Fibroblast of lung (primary cell): ENCODE results near the gene KHDC3L. TPM values are rescaled to one million over a fixed set of nuclear protein-coding genes. Genes with fewer than 3 reads are reported as not detected.

Experiments
- DNase-seq, 2 donors: peaks; one replicate each; pipeline versions ENCODE4 v3.0.0 to v3.0.0-alpha.2; 2010; ENCODE audit warnings: low read depth in 2 of 2
- H2AFZ ChIP-seq: 2 replicates; pipeline ENCODE4 v1.5.1; 2012; ENCODE audit warnings: low read length, control low read depth, inconsistent platforms
- H3K27ac ChIP-seq: 2 replicates; pipeline ENCODE4 v1.5.1; 2011; ENCODE audit warnings: low read length, control low read depth; ENCODE audit not compliant: insufficient read depth
- H3K27me3 ChIP-seq: 2 replicates; pipeline ENCODE4 v1.5.1; 2011; ENCODE audit warnings: mild to moderate bottlenecking, low read length; ENCODE audit not compliant: control insufficient read depth, insufficient read depth
- H3K36me3 ChIP-seq: 2 replicates; pipeline ENCODE4 v1.5.1; 2011; ENCODE audit warnings: low read length; ENCODE audit not compliant: control insufficient read depth, insufficient read depth
- H3K4me1 ChIP-seq: 2 replicates; pipeline ENCODE4 v1.5.1; 2011; ENCODE audit warnings: low read length; ENCODE audit not compliant: control insufficient read depth, insufficient read depth; ENCODE audit errors: extremely low read depth
- H3K4me2 ChIP-seq: 2 replicates; pipeline ENCODE4 v1.5.1; 2011; ENCODE audit warnings: low read length, control low read depth; ENCODE audit not compliant: insufficient read depth; ENCODE audit errors: extremely low read depth
- H3K4me3 ChIP-seq, 4 experiments: fragments of 200-600 bp in 1 of 4; sonication (generic) in 1 of 4; replicated peaks in 1 of 4; 2 replicates each; pipeline ENCODE4 v1.5.1; 2011 to 2016; ENCODE audit warnings: low read length in 4 of 4, low read depth in 3 of 4, mild to moderate bottlenecking in 3 of 4, control low read depth in 2 of 4, inconsistent platforms in 1 of 4, mixed read lengths in 1 of 4; ENCODE audit not compliant: insufficient read depth in 1 of 4; ENCODE audit errors: control extremely low read depth in 1 of 4
- H3K79me2 ChIP-seq: 2 replicates; pipeline ENCODE4 v1.5.1; 2012; ENCODE audit warnings: mild to moderate bottlenecking, low read length, inconsistent platforms; ENCODE audit not compliant: control insufficient read depth, insufficient read depth
- H3K9ac ChIP-seq: 2 replicates; pipeline ENCODE4 v1.5.1; 2011; ENCODE audit warnings: mild to moderate bottlenecking, low read length, control low read depth; ENCODE audit not compliant: insufficient read depth
- H3K9me3 ChIP-seq: 2 replicates; pipeline ENCODE4 v1.5.1; 2012; ENCODE audit warnings: low read depth, low read length; ENCODE audit not compliant: control insufficient read depth, insufficient read depth
- H4K20me1 ChIP-seq: 2 replicates; pipeline ENCODE4 v1.5.1; 2011; ENCODE audit warnings: low read length; ENCODE audit not compliant: control insufficient read depth, insufficient read depth; ENCODE audit errors: extremely low read depth
- EZH2 ChIP-seq: IDR thresholded peaks from 2 replicates; pipeline ENCODE4 v1.5.1; 2012; ENCODE audit warnings: low read length, control low read depth, mild to moderate bottlenecking; ENCODE audit errors: missing control alignments
- polyA minus RNA-seq: library from RNA; depleted of rRNA, polyadenylated mRNA; stranded (reverse); fragments of >200 nt; gene quantifications from 2 replicates; pipeline ENCODE4 v1.2.3, GENCODE V29; 2011; ENCODE audit warnings: low replicate concordance
- polyA plus RNA-seq, 2 donors: library from polyadenylated mRNA; depleted of rRNA in 1 of 2; stranded (reverse) in 1 of 2; unstranded in 1 of 2; fragments of >200 nt; gene quantifications; 2 replicates each; pipeline ENCODE4 v1.2.1, GENCODE V29; 2011 to 2012; ENCODE audit warnings: missing spikeins in 1 of 2
- total RNA-seq: library from RNA; depleted of rRNA; stranded (reverse); fragments of >200 nt; gene quantifications from 2 replicates; pipeline ENCODE4 v1.2.1, GENCODE V29; 2014
- TF ChIP-seq, protein P1 (sequence below), 2 donors: IDR thresholded peaks in 1 of 2; conservative IDR thresholded peaks in 1 of 2; 1 replicate in 1 of 2; 2 replicates in 1 of 2; pipeline ENCODE4 v1.5.1; 2011 to 2012; ENCODE audit warnings: low read length in 2 of 2, control low read depth in 1 of 2, inconsistent platforms in 1 of 2, low read depth in 1 of 2, mild to moderate bottlenecking in 1 of 2

KHDC3L gene, protein sequence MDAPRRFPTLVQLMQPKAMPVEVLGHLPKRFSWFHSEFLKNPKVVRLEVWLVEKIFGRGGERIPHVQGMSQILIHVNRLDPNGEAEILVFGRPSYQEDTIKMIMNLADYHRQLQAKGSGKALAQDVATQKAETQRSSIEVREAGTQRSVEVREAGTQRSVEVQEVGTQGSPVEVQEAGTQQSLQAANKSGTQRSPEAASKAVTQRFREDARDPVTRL
- total RNA-seq: not detected in 2 replicates
- polyA plus RNA-seq: not detected in 2 replicates
- not detected in 2 replicates for polyA plus RNA-seq (2012)
- polyA minus RNA-seq: not detected in 2 replicates

DNA sequence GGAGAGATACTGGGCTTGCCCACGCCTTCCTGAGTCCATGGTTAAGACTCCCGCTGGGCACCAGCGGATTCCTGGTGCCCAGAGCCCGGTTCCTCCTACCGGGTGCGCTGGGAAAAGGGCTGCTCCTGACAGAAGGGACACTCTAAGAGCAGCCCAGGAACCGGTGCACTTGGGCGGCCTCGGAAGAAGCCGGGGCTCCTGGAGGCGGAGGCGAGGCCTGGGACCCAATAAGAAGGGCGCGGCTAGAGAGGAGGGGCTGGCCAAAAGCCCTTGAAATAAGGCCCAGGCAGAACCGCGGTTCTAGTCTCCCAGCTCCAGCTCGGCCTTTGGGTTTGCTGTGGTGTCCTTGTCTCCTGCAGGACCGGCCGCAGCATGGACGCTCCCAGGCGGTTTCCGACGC lies at the start of gene KHDC3L:
Gene KHDC3L (plus strand): TSS at position 301 of the 400 bp plus-strand sequence. CDS start 72 bp downstream, at position 373.
- H3K9ac ChIP-seq: no peak within 1 kb of the TSS
- no peak within 1 kb of the TSS for H2AFZ ChIP-seq
- no peaks in the 10 kb centered on the region for H3K27me3 ChIP-seq
- no peak within 1 kb of the TSS for H3K27ac ChIP-seq
- no peaks in the 10 kb centered on the region for H3K4me1 ChIP-seq
- no peak within 1 kb of the TSS for H3K4me3 ChIP-seq
- TF ChIP-seq EZH2: no peak
- TF ChIP-seq, protein P1, sequence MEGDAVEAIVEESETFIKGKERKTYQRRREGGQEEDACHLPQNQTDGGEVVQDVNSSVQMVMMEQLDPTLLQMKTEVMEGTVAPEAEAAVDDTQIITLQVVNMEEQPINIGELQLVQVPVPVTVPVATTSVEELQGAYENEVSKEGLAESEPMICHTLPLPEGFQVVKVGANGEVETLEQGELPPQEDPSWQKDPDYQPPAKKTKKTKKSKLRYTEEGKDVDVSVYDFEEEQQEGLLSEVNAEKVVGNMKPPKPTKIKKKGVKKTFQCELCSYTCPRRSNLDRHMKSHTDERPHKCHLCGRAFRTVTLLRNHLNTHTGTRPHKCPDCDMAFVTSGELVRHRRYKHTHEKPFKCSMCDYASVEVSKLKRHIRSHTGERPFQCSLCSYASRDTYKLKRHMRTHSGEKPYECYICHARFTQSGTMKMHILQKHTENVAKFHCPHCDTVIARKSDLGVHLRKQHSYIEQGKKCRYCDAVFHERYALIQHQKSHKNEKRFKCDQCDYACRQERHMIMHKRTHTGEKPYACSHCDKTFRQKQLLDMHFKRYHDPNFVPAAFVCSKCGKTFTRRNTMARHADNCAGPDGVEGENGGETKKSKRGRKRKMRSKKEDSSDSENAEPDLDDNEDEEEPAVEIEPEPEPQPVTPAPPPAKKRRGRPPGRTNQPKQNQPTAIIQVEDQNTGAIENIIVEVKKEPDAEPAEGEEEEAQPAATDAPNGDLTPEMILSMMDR (conservative IDR thresholded peaks at IDR 0.05 in 1 of 2, IDR thresholded peaks at IDR 0.05 in 1 of 2; ENCODE audit: low read depth in 1 of 2, low read length in 2 of 2): no peak
- no peaks in the 10 kb centered on the region for H3K36me3 ChIP-seq
- H3K79me2 ChIP-seq: no peaks in the 10 kb centered on the region
- no peak within 1 kb of the TSS for H3K4me2 ChIP-seq
- no peaks in the 10 kb centered on the region for H3K9me3 ChIP-seq
- no peak for DNase-seq
- no peaks in the 10 kb centered on the region for H4K20me1 ChIP-seq

DNA sequence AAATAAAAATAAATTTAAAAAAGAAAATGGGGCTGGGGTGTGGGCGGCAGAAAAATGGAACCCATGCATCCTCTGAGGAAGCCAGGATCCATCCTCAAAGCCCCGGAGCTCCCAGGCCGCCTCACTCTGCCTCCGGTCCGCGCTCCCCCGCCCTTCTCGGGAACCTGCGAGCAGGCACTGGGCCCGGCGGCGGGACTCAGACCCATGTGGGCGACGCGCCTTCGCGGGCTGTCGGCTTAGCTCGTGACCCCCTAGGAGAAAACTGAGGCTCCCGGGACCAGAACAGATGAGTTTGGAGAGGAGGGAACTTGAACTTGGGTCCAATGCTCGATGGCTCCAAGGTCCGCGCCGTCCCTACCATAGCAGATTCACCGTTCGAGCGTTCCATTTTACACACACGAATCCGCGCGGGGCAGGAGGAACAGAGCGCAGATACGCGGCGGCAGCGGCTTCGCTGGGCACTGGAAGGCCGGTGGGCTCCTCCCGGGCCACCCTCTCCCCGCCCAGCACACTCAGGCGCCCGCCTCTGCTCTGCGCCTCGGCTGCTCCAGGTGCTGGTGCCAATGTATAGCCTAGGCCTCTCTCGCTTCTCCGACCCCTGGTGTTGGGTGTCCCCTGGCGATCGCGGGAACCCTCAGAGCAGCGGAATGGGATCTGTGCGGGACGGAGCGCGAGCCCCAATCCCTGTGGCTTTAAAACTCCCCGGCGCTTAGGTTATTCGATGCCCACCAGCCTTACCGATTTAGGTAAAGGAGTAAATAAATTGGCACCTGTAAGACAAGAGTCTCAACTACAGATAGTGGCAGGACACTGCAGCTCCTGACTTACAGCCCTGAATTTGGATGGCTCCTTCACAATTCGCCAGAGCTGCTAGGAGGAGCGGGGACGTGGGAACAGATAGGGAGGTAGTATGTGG lies 47.6 kb upstream of the KHDC3L start:
- Histone ChIP-seq H3K4me2 (peak overlapping the region; percentile 71), H4K20me1 (no peaks in the 10 kb centered on the region), H3K79me2 (no peaks in the 10 kb centered on the region), H2AFZ (peak overlapping the region; percentile 26), H3K4me3 (peak overlapping the region in 3 of 4 experiments; percentile 6 to 40 (median 32)), H3K4me1 (no peaks in the 10 kb centered on the region), H3K27me3 (no peaks in the 10 kb centered on the region), H3K9me3 (no peaks in the 10 kb centered on the region), H3K36me3 (no peaks in the 10 kb centered on the region), H3K27ac (no peak overlapping the region), H3K9ac (no peak overlapping the region)
- DNase-seq: peak in 1 of 2 donors; percentile 10
- TF ChIP-seq, protein P1 (conservative IDR thresholded peaks at IDR 0.05 in 1 of 2, IDR thresholded peaks at IDR 0.05 in 1 of 2; ENCODE audit: low read depth in 1 of 2, low read length in 2 of 2): no peak
- TF ChIP-seq EZH2: peak; percentile 32

DNA sequence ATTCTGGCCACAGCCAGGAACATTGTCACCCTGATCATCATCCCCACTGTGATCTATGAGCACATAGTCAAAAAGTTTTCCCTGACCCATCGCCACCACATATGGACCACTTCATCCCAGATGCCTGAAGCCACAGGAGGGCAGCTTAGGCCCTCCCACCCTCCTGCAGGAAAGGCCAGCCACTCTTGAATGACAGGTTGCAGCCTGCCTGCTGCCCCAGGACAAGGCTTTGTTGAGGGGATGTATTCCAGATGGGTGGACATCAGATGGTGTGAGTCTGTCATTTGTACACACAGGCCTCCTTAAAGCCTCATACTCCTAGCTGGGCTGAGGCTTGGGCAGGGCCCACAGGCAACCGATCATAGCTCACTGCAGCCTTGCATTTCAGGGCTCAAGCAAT lies 39.1 kb upstream of the KHDC3L start:
- TF ChIP-seq EZH2: no peak
- TF ChIP-seq, protein P1 (conservative IDR thresholded peaks at IDR 0.05 in 1 of 2, IDR thresholded peaks at IDR 0.05 in 1 of 2; ENCODE audit: low read depth in 1 of 2, low read length in 2 of 2): no peak
- H3K9ac ChIP-seq: no peak overlapping the region

More for the DNA sequence above, 39.1 kb upstream of the KHDC3L start:
- Histone ChIP-seq H2AFZ (no peak overlapping the region), H3K4me2 (no peak overlapping the region), H3K79me2 (no peaks in the 10 kb centered on the region), H4K20me1 (no peaks in the 10 kb centered on the region), H3K27me3 (no peaks in the 10 kb centered on the region), H3K36me3 (no peaks in the 10 kb centered on the region), H3K27ac (no peak overlapping the region), H3K9me3 (no peaks in the 10 kb centered on the region), H3K4me3 (no peak overlapping the region), H3K4me1 (no peaks in the 10 kb centered on the region)
- no peak for DNase-seq
